A172 (cell line): ENCODE measurements around the gene MRPL1. TPM values are rescaled to one million over a fixed set of nuclear protein-coding genes. Genes with fewer than 3 reads are reported as not detected.
"Not testable (repeated sequence)": the region's sequence is repeated elsewhere in the genome, so short reads cannot be mapped to it uniquely, and the experiment has no call there.

Source experiments
- DNase-seq: peaks from one replicate; pipeline ENCODE4 v3.0.0-alpha.2; 2015; ENCODE audit warnings: low spot score
- total RNA-seq: library from RNA; depleted of rRNA; stranded (reverse); fragments of >200 nt; shearing (Covaris generic); gene quantifications from 2 replicates; pipeline ENCODE4 v1.2.3, GENCODE V29; 2014

Gene MRPL1
- total RNA-seq, 1 experiment from 2014 or later, result 35.2 TPM

DNA sequence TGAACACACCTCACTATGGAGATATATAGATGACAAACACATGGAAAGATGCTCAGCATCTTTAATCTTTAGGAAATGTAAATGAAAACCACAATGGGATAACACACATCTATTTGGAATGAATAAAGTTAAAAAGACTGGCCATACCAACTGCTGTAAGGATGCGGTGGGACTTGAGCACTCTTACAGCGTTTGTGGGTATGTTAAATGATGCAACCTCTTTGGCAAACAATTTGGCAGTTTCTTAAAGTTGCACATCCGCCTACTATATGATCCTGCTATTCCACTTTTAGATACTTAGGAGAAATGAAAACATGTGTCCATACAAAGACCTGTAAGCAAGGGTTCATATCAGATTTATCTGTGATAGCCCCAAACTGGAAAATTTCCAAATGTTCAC, 50.7 kb downstream of the MRPL1 start:
- DNase-seq, result no peak

GRCh38 chr4:77917075-77917474, 54.4 kb downstream of the MRPL1 start:
- no peak for DNase-seq

DNA sequence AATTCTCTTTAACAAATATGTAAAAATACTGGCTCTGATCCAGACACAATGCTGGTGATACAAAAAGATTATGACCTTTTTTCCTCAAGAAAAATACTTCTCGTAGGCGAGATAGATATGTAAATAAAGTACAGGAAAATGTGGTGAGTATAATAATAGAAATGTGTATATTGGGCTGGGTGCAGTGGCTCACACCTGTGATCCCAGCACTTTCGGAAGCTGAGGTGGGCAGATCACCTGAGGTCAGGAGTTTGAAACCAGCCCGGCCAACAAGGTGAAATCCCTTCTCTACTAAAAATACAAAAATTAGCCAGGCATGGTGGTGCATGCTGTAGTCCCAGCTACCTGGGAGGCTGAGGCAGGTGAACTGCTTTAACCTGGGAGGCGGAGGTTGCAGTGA, 55.0 kb downstream of the MRPL1 start:
- no peak for DNase-seq

DNA sequence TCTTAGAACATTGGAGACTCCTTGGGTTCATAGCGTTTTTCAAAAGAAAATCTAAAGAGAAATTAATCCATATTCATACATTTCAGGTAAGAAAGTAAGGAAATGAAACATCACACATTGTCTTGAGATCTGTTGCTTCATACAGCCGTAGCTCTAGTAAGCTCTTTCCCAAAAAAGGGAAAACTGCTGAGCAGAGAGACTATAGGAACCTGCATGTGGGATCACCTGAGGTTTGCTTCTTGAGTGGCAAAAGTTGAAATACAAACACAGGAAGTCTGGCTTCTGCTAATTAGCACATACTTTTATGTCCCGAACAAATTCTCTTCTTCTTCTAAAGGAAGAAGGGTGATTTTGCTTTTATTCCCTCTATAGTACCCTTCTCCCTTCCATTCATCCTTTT, 57.7 kb downstream of the MRPL1 start:
- DNase-seq, result no peak

DNA sequence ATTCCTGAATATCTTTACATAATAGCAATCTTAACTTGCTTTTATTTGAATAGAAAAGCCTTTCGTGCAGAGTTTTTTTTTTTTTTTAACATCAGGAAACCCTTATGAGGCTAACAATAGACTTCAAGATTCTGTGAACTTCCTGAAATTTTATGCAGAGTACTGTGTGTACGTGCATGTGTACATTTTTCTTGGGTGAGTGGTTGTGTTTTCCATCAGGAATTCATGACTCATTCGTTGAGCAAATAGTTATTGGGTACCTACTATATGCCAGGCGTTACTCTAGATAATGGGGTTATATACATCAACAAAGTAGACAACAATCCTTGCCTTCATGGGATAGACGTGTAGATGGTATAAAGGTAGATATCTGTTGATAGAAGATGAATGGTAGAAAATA, 59.1 kb downstream of the MRPL1 start:
- DNase-seq, result peak; percentile 64

DNA sequence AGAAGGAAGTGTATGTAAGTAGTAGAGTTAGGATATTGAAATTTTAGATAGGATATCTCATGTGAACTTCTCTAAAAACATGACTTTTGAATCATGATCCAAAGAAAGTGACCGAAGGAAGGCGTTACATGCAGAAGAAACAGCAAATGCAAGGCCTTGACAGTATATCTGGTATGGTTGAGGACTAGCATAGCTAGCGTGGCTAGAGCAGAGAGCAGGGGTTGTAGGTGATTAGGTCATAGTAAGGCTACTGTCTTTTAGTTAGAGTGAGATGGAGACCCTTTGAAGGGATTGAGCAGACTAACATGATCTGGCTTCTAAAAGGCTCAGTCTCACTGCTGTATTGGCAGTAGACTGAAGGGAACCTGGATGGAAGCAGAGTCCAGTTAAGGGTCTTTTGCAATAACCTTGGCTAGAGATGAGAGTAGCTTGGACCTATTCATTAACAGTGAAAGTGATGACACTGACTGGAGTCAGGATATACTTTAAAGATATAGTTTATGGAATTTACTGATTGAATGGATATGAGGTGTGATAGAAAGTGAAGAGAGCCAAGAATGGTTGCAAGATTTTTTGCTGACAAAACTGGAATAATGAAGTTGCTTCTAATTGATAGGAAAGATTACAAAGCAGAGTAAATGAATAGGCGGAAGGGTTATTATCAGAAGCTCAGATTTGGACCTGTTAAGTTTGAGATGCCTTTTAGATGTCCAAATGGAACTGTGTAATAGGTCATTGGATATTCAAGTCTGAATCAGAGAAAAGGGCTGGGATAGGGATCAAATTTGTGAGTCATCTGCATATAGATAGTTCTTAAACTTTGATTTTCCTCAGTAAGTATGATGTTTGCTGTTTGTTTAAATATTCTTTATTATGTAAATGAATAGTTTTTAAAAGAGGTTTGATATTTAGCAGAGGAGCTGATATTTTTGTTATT, 59.8 kb downstream of the MRPL1 start:
- DNase-seq, result no peak

DNA sequence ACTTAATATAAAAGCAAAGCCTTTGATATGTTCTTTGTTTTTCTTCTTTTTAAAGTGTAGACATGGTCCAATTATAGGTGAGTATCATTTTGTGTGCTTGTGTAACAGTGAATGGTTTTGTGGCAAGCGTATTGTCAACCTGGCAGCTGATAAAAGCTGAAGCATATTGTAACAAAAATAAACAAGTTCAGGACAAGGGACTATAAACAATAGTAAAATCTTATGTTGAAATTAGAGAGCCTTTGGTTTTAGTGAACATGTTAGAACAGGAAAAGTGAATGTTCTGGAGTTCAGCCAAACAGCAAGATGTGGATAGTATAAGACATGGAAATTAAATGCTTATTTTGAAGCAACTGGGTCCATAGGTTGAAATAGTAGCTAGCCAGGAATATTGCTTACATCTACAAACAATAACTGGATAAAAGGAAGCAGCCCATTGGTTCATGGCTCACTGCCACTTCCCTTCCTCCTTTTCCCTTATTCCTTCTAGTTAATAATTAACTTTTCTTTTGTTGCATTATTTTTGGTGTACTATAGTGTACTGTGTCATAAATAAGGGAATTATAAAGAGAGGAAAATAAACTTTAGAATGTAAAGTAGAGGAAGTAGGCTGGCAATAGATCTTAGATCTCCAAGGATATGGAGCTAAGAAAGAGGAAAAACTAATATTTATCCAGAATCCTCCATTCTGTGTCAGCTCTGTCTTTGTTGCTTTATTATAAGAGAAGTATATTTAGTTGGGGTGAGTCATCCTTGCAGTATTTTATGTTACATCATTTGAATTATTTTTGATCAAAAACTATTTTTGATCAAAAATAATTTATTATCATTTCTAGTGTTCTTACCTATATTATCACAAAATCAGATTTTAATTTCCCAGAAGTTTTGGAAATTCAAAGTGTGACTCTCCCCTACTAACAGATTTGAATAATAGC, 65.6 kb downstream of the MRPL1 start:
- no peak for DNase-seq

DNA sequence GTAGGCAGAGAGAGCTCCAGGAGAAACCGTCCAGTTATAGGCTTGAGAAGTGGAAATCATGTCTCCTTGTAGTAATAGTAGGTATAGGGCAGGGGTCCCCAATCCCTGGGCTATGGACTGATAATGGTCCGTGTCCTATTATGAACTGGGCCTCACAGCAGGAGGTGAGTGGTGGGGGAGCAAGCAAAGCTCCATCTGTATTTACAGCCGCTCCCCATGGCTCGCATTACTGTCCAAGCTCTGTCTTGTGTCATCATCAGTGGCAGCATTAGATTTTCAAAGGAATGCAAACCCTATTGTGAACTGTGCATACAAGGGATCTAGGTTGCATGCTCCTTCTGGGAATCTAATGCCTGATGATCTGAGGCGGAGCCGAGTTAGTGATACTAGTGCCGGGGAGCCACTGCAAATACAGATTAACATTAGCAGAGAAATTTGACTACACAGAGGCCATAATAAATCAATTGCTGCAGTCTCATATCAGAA, 67.6 kb downstream of the MRPL1 start:
- no peak for DNase-seq

GRCh38 chr4:77930876-77931275, 68.2 kb downstream of the MRPL1 start:
- no peak for DNase-seq

DNA sequence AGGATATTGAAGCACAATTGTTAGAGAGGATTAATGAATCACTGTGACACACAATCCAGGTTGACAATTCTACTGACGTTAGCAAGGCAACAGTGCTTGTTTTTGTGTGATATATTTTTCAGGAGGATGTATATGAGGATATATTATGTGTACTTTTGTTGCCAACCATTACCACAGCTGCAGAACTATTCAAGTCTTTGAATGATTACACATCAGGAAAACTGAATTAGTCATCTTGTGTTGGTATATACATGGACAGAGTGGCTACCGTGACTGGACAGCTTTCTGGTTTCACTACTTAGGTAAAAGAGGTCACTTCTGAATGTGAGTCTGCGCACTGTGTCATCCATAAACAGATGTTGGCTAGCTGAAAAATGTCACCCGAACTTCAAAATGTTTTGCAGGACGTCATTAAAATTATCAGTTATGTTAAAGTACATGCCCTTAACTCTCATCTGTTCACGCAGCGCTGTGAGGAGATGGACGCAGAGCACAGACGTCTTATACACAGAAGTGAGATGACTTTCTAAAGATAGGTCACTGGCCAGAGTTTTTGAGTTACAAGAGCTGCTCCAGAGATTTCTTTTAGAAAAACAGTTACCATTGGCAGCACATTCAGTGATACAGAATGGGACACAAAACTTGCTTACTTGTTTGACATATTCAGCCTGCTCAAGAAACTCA, 69.0 kb downstream of the MRPL1 start:
- peak; percentile 3 for DNase-seq

DNA sequence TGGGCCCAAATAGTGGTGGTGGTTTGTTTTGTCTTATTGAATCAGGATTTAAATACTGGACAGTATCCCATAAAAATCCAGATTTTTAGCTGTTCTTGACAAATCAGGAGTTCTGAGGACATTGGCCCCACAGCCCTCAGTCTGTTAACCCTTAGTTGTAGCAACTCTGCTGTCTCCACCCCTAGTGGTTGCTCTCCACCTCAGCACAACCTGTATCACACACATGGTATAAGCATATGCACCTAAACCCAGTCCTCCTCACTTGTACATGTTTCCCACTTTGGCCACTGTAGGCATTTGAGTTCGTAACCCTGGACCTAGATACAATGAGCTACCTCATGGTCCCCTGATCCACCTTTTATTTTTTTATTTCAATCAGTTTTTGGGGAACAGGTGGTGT, 75.9 kb downstream of the MRPL1 start:
- DNase-seq, result no peak

DNA sequence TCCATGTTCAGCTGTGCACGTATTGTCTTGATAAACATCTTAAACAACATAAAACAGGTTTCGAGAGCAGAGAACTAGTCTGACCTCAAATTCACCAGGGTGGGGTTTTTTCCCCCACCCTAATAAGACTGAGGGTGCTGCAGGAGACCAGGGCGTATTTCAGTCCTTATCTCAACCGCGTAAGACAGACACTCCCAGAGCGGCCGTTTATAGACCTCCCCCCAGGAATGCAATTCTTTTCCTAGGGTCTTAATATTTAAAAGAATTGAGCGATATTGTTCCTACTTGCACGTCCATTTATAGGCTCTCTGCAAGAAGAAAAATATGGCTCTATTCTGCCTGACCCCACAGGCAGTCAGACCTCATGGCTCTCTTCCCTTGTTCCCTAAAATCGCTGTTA, 83.3 kb downstream of the MRPL1 start:
- not testable (repeated sequence) for DNase-seq

GRCh38 chr4:77950203-77950602, 87.6 kb downstream of the MRPL1 start:
- DNase-seq, result no peak

- no peak for DNase-seq
These were observed 89.8 kb downstream of the MRPL1 start for GRCh38 chr4:77952457-77952856.

DNA sequence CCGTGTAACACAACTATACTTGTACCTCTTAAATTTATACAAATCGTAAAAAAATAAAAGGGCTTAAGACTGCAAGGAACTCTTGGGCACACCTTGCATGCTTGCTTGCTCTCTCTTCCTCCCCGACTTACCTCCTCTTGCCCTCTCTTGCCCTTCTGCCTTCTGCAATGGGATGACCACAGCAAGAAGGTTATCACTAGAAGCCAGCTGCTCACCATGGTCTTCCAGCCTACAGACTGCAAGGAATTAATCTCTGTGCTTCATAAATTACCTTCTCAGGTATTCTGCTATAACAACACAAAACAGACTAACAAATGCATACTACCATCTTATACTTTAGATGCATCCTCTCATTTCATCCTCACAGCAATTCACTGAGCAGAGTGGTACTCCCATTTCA, 92.1 kb downstream of the MRPL1 start:
- DNase-seq, result no peak

- no peak for DNase-seq
These were observed 94.3 kb downstream of the MRPL1 start for GRCh38 chr4:77956917-77957316.

- no peak for DNase-seq
These were observed 96.3 kb downstream of the MRPL1 start for GRCh38 chr4:77958897-77959296.

DNA sequence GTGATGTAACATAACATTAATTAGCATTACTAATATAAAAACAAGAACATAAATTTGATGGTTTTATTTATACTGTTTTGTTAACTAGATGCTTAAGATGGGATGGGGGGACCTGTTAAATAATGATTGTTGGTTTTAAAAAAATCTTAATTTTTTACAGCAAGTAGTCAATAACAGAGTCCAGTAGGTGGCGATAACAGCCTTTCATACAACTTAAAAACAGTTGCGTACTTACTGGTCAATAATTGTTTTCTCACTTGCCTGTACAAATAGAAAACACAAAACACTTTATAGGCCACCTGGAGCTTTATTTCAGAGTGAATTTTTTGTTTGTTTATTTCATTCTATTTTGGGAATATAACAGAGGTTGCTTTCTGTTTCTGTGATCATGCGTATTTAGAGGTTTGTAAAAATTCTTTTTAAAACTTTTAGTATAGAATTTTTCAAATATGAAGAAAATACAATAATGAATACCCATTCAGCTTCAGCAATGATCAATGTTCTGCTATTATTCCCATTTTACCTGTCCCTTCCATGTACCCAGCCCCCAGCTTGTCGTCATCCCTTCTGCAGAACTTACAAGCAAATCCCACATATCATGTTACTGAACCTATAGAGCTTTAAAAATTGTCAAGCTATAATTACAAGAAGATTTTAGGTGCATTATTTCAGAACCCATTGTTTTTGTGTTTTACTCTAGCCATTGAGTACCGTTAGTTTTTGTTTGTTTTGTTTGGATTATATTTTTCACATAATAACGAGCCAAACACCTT, 97.1 kb downstream of the MRPL1 start:
- peak; percentile 25 for DNase-seq

DNA sequence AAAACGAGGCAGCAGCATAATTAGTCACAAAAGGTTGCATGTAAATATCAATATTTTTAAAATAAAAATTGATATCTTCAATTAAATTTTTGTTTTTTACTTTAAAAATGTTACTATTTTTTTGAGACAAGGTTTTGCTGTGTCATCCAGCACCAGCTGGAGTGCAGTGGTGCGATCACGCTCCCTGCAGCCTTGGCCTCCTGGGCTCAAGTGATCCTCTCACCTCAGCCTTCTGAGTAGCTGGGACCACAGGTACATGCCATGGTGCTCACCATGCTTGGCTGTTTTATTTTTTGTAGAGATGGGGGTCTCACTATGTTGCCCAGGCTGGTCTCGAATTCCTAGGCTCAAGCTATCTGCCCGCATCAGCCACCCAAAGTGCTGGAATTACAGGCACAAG, 97.7 kb downstream of the MRPL1 start:
- DNase-seq, result no peak

GRCh38 chr4:77963004-77963403, 100.4 kb downstream of the MRPL1 start:
- no peak for DNase-seq

GRCh38 chr4:77973657-77974056, 111.0 kb downstream of the MRPL1 start:
- not testable (repeated sequence) for DNase-seq
